Neural crest cell (in vitro differentiated cells): Measurements from ENCODE around the gene RDH11. TPM values are rescaled to one million over a fixed set of nuclear protein-coding genes. Genes with fewer than 3 reads are reported as not detected.
"Not testable (repeated sequence)": the region's sequence is repeated elsewhere in the genome, so short reads cannot be mapped to it uniquely, and the experiment has no call there.

Source experiments
- DNase-seq: peaks from one replicate; pipeline ENCODE4 v3.0.0; 2021; ENCODE audit warnings: low read depth, mixed read lengths, low spot score
- H3K27ac Mint-ChIP-seq: one replicate; pipeline ENCODE4 v1.8.0; 2021; ENCODE audit warnings: mild to moderate bottlenecking, mixed read lengths; ENCODE audit not compliant: unreplicated experiment
- H3K27me3 Mint-ChIP-seq: 2 replicates; pipeline ENCODE4 v1.8.0; 2021; ENCODE audit warnings: low read depth, mild to moderate bottlenecking, mixed read lengths
- H3K36me3 Mint-ChIP-seq: 2 replicates; pipeline ENCODE4 v1.8.0; 2021; ENCODE audit warnings: low read depth, mild to moderate bottlenecking, mixed read lengths
- H3K4me1 Mint-ChIP-seq: 2 replicates; pipeline ENCODE4 v1.8.0; 2021; ENCODE audit warnings: mixed read lengths
- H3K4me3 Mint-ChIP-seq: one replicate; pipeline ENCODE4 v1.8.0; 2021; ENCODE audit warnings: mild to moderate bottlenecking, mixed read lengths
- H3K9me3 Mint-ChIP-seq: 2 replicates; pipeline ENCODE4 v1.8.0; 2021; ENCODE audit warnings: mixed read lengths
- CTCF ChIP-seq: fragments of 200-600 bp; sonication (generic); conservative IDR thresholded peaks from 2 replicates; pipeline ENCODE4 v1.5.0; 2021; ENCODE audit warnings: antibody characterized with exemption, mild to moderate bottlenecking
- total RNA-seq: library from RNA; stranded (reverse); gene quantifications from 2 replicates; pipeline ENCODE4 v1.2.1, GENCODE V29; 2021

The RDH11 gene
- total RNA-seq, 1 donor from 2014 or later = 79.9 TPM

GRCh38 chr14:67727361-67727760, 31.8 kb upstream of the RDH11 start:
- peaks cover 20% of the 10 kb centered on the region for H3K27me3 Mint-ChIP-seq
- TF ChIP-seq CTCF = no peak
- H3K36me3 Mint-ChIP-seq = no peaks in the 10 kb centered on the region
- H3K4me3 Mint-ChIP-seq = no peak overlapping the region
- H3K4me1 Mint-ChIP-seq = peaks cover 14% of the 10 kb centered on the region
- peaks cover 2% of the 10 kb centered on the region for H3K9me3 Mint-ChIP-seq
- DNase-seq = no peak
- H3K27ac Mint-ChIP-seq = no peak overlapping the region

GRCh38 chr14:67725171-67725570, 29.6 kb upstream of the RDH11 start:
- Mint-ChIP-seq H3K4me1 (peaks cover 14% of the 10 kb centered on the region), H3K9me3 (peaks cover 2% of the 10 kb centered on the region), H3K4me3 (no peak overlapping the region), H3K27ac (no peak overlapping the region), H3K36me3 (no peaks in the 10 kb centered on the region), H3K27me3 (peaks cover 32% of the 10 kb centered on the region)
- no peak for DNase-seq
- no peak for TF ChIP-seq CTCF

- no peak for DNase-seq
- H3K4me3 Mint-ChIP-seq = no peak overlapping the region
- peaks cover 2% of the 10 kb centered on the region for H3K9me3 Mint-ChIP-seq
- H3K27me3 Mint-ChIP-seq = peaks cover 32% of the 10 kb centered on the region
- H3K27ac Mint-ChIP-seq = no peak overlapping the region
- no peaks in the 10 kb centered on the region for H3K4me1 Mint-ChIP-seq
- no peaks in the 10 kb centered on the region for H3K36me3 Mint-ChIP-seq
- no peak for TF ChIP-seq CTCF
These were observed 26.7 kb upstream of the RDH11 start for GRCh38 chr14:67722293-67722692.

- H3K4me1 Mint-ChIP-seq = no peaks in the 10 kb centered on the region
- DNase-seq = no peak
- no peak for TF ChIP-seq CTCF
- H3K36me3 Mint-ChIP-seq = no peaks in the 10 kb centered on the region
- no peak overlapping the region for H3K4me3 Mint-ChIP-seq
- peaks cover 32% of the 10 kb centered on the region for H3K27me3 Mint-ChIP-seq
- no peak overlapping the region for H3K27ac Mint-ChIP-seq
- peaks cover 2% of the 10 kb centered on the region for H3K9me3 Mint-ChIP-seq
These were observed 26.3 kb upstream of the RDH11 start for GRCh38 chr14:67721875-67722274.

- TF ChIP-seq CTCF = no peak
- H3K9me3 Mint-ChIP-seq = no peaks in the 10 kb centered on the region
- no peak for DNase-seq
- no peak overlapping the region for H3K4me3 Mint-ChIP-seq
- no peaks in the 10 kb centered on the region for H3K4me1 Mint-ChIP-seq
- H3K36me3 Mint-ChIP-seq = no peaks in the 10 kb centered on the region
- peaks cover 32% of the 10 kb centered on the region for H3K27me3 Mint-ChIP-seq
- H3K27ac Mint-ChIP-seq = no peak overlapping the region
These were observed 24.3 kb upstream of the RDH11 start for GRCh38 chr14:67719866-67720265.

GRCh38 chr14:67719385-67719784, 23.8 kb upstream of the RDH11 start:
- H3K4me1 Mint-ChIP-seq, H3K36me3 Mint-ChIP-seq, H3K4me3 Mint-ChIP-seq, DNase-seq, H3K27ac Mint-ChIP-seq, H3K9me3 Mint-ChIP-seq: not testable (repeated sequence)
- H3K27me3 Mint-ChIP-seq = peaks cover 31% of the 10 kb centered on the region
